HG03060 (cell line): ENCODE measurements around the gene RBMX.
A peak's percentile ranks its signal among the peaks of the same experiment; 100 is the strongest.
"Not testable (repeated sequence)": the region's sequence is repeated elsewhere in the genome, so short reads cannot be mapped to it uniquely, and the experiment has no call there.

Experiments used
- ATAC-seq: cut with Tn5 transposase; IDR thresholded peaks from one replicate; pipeline ENCODE4 v1.9.1; 2021; ENCODE audit warnings: low read depth, moderate number of reproducible peaks; ENCODE audit not compliant: unreplicated experiment

The RBMX gene

GRCh38 chrX:136880452-136881013 lies at the start of gene RBMX:
Gene RBMX, minus strand, starts transcription at chrX:136880725. Its CDS starts 1,298 bp downstream, at chrX:136879427.
- ATAC-seq, result peak; percentile 93

GRCh38 chrX:136921438-136921837 lies 40.9 kb upstream of the RBMX start:
- ATAC-seq, result not testable (repeated sequence)

GRCh38 chrX:136920001-136920400 lies 39.5 kb upstream of the RBMX start:
- ATAC-seq, result no peak

- no peak for ATAC-seq
Observed at GRCh38 chrX:136916827-136917226, 36.3 kb upstream of the RBMX start.

- ATAC-seq, result not testable (repeated sequence)
Observed at GRCh38 chrX:136911661-136912060, 31.1 kb upstream of the RBMX start.

GRCh38 chrX:136911253-136911652 lies 30.7 kb upstream of the RBMX start:
- no peak for ATAC-seq

GRCh38 chrX:136910565-136911035 lies 30.1 kb upstream of the RBMX start:
- no peak for ATAC-seq

- no peak for ATAC-seq
Observed at GRCh38 chrX:136909706-136910564, 29.4 kb upstream of the RBMX start.

GRCh38 chrX:136909119-136909705 lies 28.7 kb upstream of the RBMX start:
- ATAC-seq, result no peak

- no peak for ATAC-seq
Observed at GRCh38 chrX:136907621-136908020, 27.1 kb upstream of the RBMX start.

- no peak for ATAC-seq
Observed at GRCh38 chrX:136906921-136907510, 26.5 kb upstream of the RBMX start.

- not testable (repeated sequence) for ATAC-seq
Observed at GRCh38 chrX:136904067-136904466, 23.5 kb upstream of the RBMX start.

GRCh38 chrX:136900071-136900470 lies 19.5 kb upstream of the RBMX start:
- not testable (repeated sequence) for ATAC-seq

GRCh38 chrX:136899221-136899620 lies 18.7 kb upstream of the RBMX start:
- no peak for ATAC-seq

GRCh38 chrX:136898752-136899151 lies 18.2 kb upstream of the RBMX start:
- ATAC-seq, result not testable (repeated sequence)

GRCh38 chrX:136896121-136896914 lies 15.8 kb upstream of the RBMX start:
- no peak for ATAC-seq

- no peak for ATAC-seq
Observed at GRCh38 chrX:136892412-136892811, 11.9 kb upstream of the RBMX start.

GRCh38 chrX:136890596-136890995 lies 10.1 kb upstream of the RBMX start:
- not testable (repeated sequence) for ATAC-seq

GRCh38 chrX:136889269-136889668 lies 8.7 kb upstream of the RBMX start:
- ATAC-seq, result no peak

- ATAC-seq, result no peak
Observed at GRCh38 chrX:136880003-136880451, 498 bp downstream of the RBMX start.
